ENCODE measurements around the gene AUTS2.

The AUTS2 gene

DNA sequence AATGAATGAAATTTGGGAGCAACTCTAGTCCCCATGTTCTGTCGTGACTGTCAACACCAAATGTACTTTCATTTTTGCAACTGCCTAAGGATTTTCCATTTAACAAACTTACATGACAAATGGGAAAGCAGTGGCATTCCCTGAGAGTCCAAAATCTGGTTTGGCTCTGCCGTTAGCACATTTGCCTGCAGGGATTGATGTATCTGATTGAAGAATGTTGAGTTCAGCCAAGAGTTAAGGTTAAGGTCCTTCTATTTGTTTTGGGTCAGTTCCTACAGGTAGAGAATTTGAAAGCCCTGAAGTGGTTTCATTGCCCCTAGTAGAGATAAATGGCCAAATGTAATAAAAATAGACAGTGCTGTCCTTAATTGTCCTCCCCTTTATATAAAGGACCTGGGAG, 1127.2 kb downstream of the AUTS2 start:
- Histone ChIP-seq H3K79me2 (ENCODE audit: insufficient read depth, low read length) (no peaks in the 10 kb centered on the region), H3F3A (ENCODE audit: insufficient read depth, low read length) (no peaks in the 10 kb centered on the region), H3K9me2 (ENCODE audit: low read depth, low read length) (no peaks in the 10 kb centered on the region), H3K27ac (ENCODE audit: low read depth, low read length, poor library complexity, severe bottlenecking) (no peak overlapping the region), H4K20me1 (ENCODE audit: insufficient read depth, low read length) (no peaks in the 10 kb centered on the region), H3K27me3 (ENCODE audit: insufficient read depth, low read length) (no peaks in the 10 kb centered on the region), H2AFZ (ENCODE audit: low read length) (no peak overlapping the region), H3K36me3 (ENCODE audit: insufficient read depth, low read length) (peaks cover 6% of the 10 kb centered on the region), H3K4me2 (ENCODE audit: low read length) (no peak overlapping the region), H3K4me1 (ENCODE audit: insufficient read depth, low read length, severe bottlenecking) (peaks cover 22% of the 10 kb centered on the region), H3K4me3 (ENCODE audit: low read depth, low read length, poor library complexity, severe bottlenecking) (no peak overlapping the region), H3K9ac (ENCODE audit: low read length) (no peak overlapping the region), H3K9me3 (ENCODE audit: low read length) (peaks cover 3% of the 10 kb centered on the region; the same call in 1 of the 2 replicates)
- no peak for TF ChIP-seq EZH2 (IDR thresholded peaks at IDR 0.05; ENCODE audit: borderline replicate concordance, low read length)
- TF ChIP-seq, protein P1, sequence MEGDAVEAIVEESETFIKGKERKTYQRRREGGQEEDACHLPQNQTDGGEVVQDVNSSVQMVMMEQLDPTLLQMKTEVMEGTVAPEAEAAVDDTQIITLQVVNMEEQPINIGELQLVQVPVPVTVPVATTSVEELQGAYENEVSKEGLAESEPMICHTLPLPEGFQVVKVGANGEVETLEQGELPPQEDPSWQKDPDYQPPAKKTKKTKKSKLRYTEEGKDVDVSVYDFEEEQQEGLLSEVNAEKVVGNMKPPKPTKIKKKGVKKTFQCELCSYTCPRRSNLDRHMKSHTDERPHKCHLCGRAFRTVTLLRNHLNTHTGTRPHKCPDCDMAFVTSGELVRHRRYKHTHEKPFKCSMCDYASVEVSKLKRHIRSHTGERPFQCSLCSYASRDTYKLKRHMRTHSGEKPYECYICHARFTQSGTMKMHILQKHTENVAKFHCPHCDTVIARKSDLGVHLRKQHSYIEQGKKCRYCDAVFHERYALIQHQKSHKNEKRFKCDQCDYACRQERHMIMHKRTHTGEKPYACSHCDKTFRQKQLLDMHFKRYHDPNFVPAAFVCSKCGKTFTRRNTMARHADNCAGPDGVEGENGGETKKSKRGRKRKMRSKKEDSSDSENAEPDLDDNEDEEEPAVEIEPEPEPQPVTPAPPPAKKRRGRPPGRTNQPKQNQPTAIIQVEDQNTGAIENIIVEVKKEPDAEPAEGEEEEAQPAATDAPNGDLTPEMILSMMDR (IDR thresholded peaks at IDR 0.05; ENCODE audit: low read length), result no peak

DNA sequence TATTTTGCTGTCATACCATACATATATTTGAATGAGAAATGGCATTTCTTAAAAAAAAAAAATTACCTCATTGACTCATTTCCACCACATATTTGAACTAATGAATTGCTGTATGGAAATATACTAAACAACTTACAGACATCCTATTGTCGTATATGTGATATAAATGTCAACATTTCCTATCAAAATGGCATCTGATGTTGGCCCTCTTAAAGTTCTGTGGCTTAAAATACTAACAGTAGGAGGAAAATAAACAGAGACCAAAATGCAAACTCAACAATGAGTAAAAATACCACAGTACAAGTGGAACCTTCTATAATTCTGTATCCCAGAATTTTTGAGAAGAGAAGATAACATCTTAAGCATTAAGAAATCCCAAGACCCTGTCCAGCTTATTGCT, 1128.0 kb downstream of the AUTS2 start:
- H3K4me1 ChIP-seq (ENCODE audit: insufficient read depth, low read length, severe bottlenecking), result peaks cover 22% of the 10 kb centered on the region
- no peaks in the 10 kb centered on the region for H3F3A ChIP-seq (ENCODE audit: insufficient read depth, low read length)
- H3K9me2 ChIP-seq (ENCODE audit: low read depth, low read length), result no peaks in the 10 kb centered on the region
- no peak overlapping the region for H3K27ac ChIP-seq (ENCODE audit: low read depth, low read length, poor library complexity, severe bottlenecking)
- peaks cover 3% of the 10 kb centered on the region; the same call in 1 of the 2 replicates for H3K9me3 ChIP-seq (ENCODE audit: low read length)
- H2AFZ ChIP-seq (ENCODE audit: low read length), result no peak overlapping the region
- no peak for TF ChIP-seq EZH2 (IDR thresholded peaks at IDR 0.05; ENCODE audit: borderline replicate concordance, low read length)
- TF ChIP-seq, protein P1 (IDR thresholded peaks at IDR 0.05; ENCODE audit: low read length), result no peak
- 0 out of 2 replicates have a peak overlapping the region, but pooled peaks have one; percentile 8 for H3K4me2 ChIP-seq (ENCODE audit: low read length)
- no peak overlapping the region for H3K4me3 ChIP-seq (ENCODE audit: low read depth, low read length, poor library complexity, severe bottlenecking)
- H3K27me3 ChIP-seq (ENCODE audit: insufficient read depth, low read length), result no peaks in the 10 kb centered on the region
- H4K20me1 ChIP-seq (ENCODE audit: insufficient read depth, low read length), result no peaks in the 10 kb centered on the region
- H3K79me2 ChIP-seq (ENCODE audit: insufficient read depth, low read length), result no peaks in the 10 kb centered on the region
- H3K36me3 ChIP-seq (ENCODE audit: insufficient read depth, low read length), result peaks cover 10% of the 10 kb centered on the region
- no peak overlapping the region for H3K9ac ChIP-seq (ENCODE audit: low read length)

DNA sequence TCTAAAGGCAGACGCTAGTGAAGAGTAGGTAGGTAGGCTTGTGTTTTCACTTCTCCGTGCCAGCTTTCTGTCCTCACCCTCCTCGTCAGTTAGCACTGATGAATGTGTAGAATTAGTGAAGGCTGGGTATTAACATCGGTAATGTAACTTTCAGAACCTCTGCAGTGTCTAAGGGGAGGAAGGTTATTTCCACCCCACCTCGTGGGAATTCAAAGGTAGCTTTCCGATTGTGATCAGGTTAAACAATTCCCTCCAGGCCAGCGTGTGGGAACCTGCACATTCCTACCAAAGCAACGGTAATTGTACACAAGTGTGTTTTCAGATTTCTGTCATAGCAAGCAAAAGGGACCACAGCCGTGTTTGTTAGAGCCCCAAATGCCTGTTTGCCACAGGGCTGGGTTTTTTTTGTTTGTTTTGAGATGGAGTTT, 1128.7 kb downstream of the AUTS2 start:
- Histone ChIP-seq H3K4me2 (ENCODE audit: low read length) (0 out of 2 replicates have a peak overlapping the region, but pooled peaks have one; percentile 8), H3F3A (ENCODE audit: insufficient read depth, low read length) (no peaks in the 10 kb centered on the region), H3K9me2 (ENCODE audit: low read depth, low read length) (no peaks in the 10 kb centered on the region), H3K27me3 (ENCODE audit: insufficient read depth, low read length) (no peaks in the 10 kb centered on the region), H3K79me2 (ENCODE audit: insufficient read depth, low read length) (no peaks in the 10 kb centered on the region), H3K36me3 (ENCODE audit: insufficient read depth, low read length) (peaks cover 10% of the 10 kb centered on the region), H3K9me3 (ENCODE audit: low read length) (peaks cover 3% of the 10 kb centered on the region; the same call in 1 of the 2 replicates), H2AFZ (ENCODE audit: low read length) (no peak overlapping the region), H3K4me1 (ENCODE audit: insufficient read depth, low read length, severe bottlenecking) (peaks cover 22% of the 10 kb centered on the region), H3K9ac (ENCODE audit: low read length) (no peak overlapping the region), H3K27ac (ENCODE audit: low read depth, low read length, poor library complexity, severe bottlenecking) (no peak overlapping the region), H4K20me1 (ENCODE audit: insufficient read depth, low read length) (no peaks in the 10 kb centered on the region), H3K4me3 (ENCODE audit: low read depth, low read length, poor library complexity, severe bottlenecking) (no peak overlapping the region)
- no peak for TF ChIP-seq EZH2 (IDR thresholded peaks at IDR 0.05; ENCODE audit: borderline replicate concordance, low read length)
- TF ChIP-seq, protein P1 (IDR thresholded peaks at IDR 0.05; ENCODE audit: low read length), result no peak

All from OCI-LY1 (cell line).